ENCODE data around the gene DMWD. TPM values are rescaled to one million over a fixed set of nuclear protein-coding genes. Genes with fewer than 3 reads are reported as not detected.

Gene DMWD
- total RNA-seq, 1 experiment from 2014 or later: 57.5 TPM

DNA sequence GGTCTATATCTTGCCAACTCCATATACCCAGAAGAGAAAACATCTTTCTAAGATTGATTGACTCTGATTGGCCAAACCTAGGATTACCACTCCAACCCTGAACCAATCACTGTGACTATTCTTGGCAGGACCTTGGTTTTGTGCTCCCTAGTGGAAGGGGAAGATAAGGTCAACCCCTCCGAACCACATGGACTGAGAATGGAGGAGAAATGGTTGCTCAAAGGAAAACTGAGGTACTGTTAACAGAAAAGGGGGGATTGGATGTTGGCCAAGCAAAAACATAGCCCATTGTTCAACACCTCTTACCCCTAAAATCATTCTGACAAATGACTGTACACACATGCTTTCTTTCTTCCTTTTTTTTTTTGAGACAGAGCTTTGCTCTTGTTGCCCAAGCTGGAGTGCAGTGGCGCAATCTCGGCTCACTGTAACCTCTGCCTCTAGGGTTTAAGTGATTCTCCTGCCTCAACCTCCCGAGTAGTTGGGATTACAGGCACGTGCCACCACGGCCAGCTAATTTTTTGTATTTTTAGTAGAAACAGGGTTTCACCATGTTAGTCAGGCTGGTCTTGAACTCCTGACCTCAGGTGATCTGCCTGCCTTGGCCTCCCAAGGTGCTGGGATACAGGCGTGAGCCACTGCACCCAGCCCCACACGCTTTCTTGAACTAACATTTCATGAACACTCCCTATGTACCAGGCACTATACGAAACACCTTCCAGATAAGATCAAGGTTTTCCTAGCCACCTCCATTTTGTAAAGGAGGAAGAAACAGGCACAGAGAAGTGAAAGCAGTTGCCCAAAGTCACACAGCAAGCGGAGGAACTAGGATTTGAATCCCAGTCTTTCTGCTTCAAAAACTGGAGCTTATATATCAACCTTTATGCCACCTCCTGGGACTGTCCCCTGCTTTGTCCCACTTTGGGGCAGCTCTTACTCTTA lies 52.9 kb downstream of the DMWD start:
- no peaks in the 10 kb centered on the region for H3K4me1 Mint-ChIP-seq (ENCODE audit: insufficient read depth, unreplicated experiment)
- BruUV-seq (replicated peaks): no TSS peak
- H3K4me3 Mint-ChIP-seq (ENCODE audit: unreplicated experiment): no peak overlapping the region
- DNase-seq (ENCODE audit: unreplicated experiment): no peak
- no peaks in the 10 kb centered on the region for H3K9me3 Mint-ChIP-seq (ENCODE audit: unreplicated experiment)
- ChIA-PET POLR2A (interaction anchor here (0.6 to 1.2 kb wide), 4 partner anchors 9 to 30 kb away, joined by 3 read pairs; partner anchors contain the start of genes FBXO46 and SIX5), CTCF (interaction anchor here (0.6 to 0.7 kb wide), 3 partner anchors 9 to 47 kb away, joined by 3 read pairs; partner anchors contain the start of gene QPCTL)
- no peak overlapping the region for H3K27ac Mint-ChIP-seq (ENCODE audit: low read depth, unreplicated experiment)
- H3K27me3 Mint-ChIP-seq (ENCODE audit: insufficient read depth, unreplicated experiment): no peaks in the 10 kb centered on the region
- intact Hi-C loops (cut with micrococcal nuclease): no loop called here
- H3K36me3 Mint-ChIP-seq (ENCODE audit: insufficient read depth, unreplicated experiment): peaks cover 6% of the 10 kb centered on the region
- TF ChIP-seq, protein P1, sequence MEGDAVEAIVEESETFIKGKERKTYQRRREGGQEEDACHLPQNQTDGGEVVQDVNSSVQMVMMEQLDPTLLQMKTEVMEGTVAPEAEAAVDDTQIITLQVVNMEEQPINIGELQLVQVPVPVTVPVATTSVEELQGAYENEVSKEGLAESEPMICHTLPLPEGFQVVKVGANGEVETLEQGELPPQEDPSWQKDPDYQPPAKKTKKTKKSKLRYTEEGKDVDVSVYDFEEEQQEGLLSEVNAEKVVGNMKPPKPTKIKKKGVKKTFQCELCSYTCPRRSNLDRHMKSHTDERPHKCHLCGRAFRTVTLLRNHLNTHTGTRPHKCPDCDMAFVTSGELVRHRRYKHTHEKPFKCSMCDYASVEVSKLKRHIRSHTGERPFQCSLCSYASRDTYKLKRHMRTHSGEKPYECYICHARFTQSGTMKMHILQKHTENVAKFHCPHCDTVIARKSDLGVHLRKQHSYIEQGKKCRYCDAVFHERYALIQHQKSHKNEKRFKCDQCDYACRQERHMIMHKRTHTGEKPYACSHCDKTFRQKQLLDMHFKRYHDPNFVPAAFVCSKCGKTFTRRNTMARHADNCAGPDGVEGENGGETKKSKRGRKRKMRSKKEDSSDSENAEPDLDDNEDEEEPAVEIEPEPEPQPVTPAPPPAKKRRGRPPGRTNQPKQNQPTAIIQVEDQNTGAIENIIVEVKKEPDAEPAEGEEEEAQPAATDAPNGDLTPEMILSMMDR (IDR thresholded peaks at IDR 0.05; ENCODE audit: unreplicated experiment): no peak

DNA sequence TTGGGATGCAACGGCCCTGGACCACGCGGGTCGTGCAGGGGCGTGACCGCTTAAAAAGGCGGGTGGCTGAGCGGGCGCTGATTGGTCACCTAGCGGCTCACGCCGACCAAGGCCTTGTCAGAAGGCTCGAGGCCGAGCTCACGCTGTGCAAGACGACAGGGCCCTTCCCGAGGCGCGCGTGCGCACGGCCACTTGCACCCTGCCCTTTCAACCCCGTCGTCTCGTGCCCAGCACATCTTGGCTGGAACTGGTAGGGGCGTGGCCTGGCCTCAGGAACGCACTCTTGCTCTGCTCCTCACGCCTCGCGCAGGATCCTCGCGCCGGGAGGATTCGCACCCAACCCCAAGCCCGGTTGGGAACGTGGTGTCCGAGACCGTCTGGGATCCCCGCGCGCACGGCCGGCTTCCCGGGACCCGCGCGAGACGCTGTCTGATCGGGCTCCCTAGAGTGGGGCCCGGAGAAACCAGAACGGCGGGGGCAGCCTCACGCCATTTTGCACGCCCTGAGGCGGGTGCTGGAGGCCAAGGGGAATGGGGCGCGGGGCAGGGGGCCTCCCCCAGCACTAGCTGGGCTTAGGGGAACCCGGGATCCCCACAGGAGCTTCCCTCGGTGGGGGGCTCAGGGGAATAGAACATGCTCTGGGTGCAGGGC lies 59.4 kb downstream of the DMWD start, which contains the start of gene MEIOSIN:
Gene MEIOSIN (plus strand): TSS at position 280 of the 651 bp plus-strand sequence. CDS start 1,938 bp downstream, outside the sequence.
- Mint-ChIP-seq H3K9me3 (ENCODE audit: unreplicated experiment) (no peaks in the 10 kb centered on the region), H3K4me3 (ENCODE audit: unreplicated experiment) (no peak within 1 kb of the TSS), H3K4me1 (ENCODE audit: insufficient read depth, unreplicated experiment) (peaks cover 8% of the 10 kb centered on the region), H3K36me3 (ENCODE audit: insufficient read depth, unreplicated experiment) (peaks cover 12% of the 10 kb centered on the region), H3K27ac (ENCODE audit: low read depth, unreplicated experiment) (no peak within 1 kb of the TSS), H3K27me3 (ENCODE audit: insufficient read depth, unreplicated experiment) (no peaks in the 10 kb centered on the region)
- no peak for DNase-seq (ENCODE audit: unreplicated experiment)
- TF ChIP-seq, protein P1 (IDR thresholded peaks at IDR 0.05; ENCODE audit: unreplicated experiment): no peak
- intact Hi-C loops (cut with micrococcal nuclease): no loop called here
- BruUV-seq (replicated peaks): no TSS peak
- POLR2A ChIA-PET: interaction anchor here (0.8 to 1.4 kb wide), 4 partner anchors 16 to 37 kb away, joined by 3 to 5 read pairs (median 4); no protein-coding TSS in a partner anchor
- CTCF ChIA-PET: no interaction called here

Other genes starting within 250 kb of the DMWD start
- gene OPA3, start 208.0 kb downstream of the DMWD start, total RNA-seq (2022): 16.8 and 17.3 TPM in 2 replicates
- not detected in 2 replicates for gene GPR4, start 190.6 kb downstream of the DMWD start, total RNA-seq (2022)
- gene EML2, start 153.4 kb downstream of the DMWD start, total RNA-seq (2022): 110 and 137 TPM in 2 replicates
- not detected in 2 replicates for gene GIPR, start 124.6 kb downstream of the DMWD start, total RNA-seq (2022)
- gene SNRPD2, start 100.9 kb downstream of the DMWD start, total RNA-seq (2022): 406 and 472 TPM in 2 replicates
- gene QPCTL, start 100.2 kb downstream of the DMWD start, total RNA-seq (2022): 14.9 and 17.3 TPM in 2 replicates
- gene FBXO46, start 61.9 kb downstream of the DMWD start, total RNA-seq (2022): 13.6 and 15.0 TPM in 2 replicates
- gene MEIOSIN, start 59.4 kb downstream of the DMWD start, total RNA-seq (2022): not detected in 2 replicates
- 17.3 and 19.6 TPM in 2 replicates for gene SIX5, start 23.6 kb downstream of the DMWD start, total RNA-seq (2022)
- gene DMPK, start 10.4 kb downstream of the DMWD start, total RNA-seq (2022): 40.5 and 52.4 TPM in 2 replicates
- gene RSPH6A, start 22.5 kb upstream of the DMWD start, total RNA-seq (2022): 0.21 and 0.29 TPM in 2 replicates
- gene SYMPK, start 70.3 kb upstream of the DMWD start, total RNA-seq (2022): 77.4 and 86.2 TPM in 2 replicates
- not detected in 2 replicates for gene FOXA3, start 71.5 kb upstream of the DMWD start, total RNA-seq (2022)
- gene IRF2BP1, start 93.3 kb upstream of the DMWD start, total RNA-seq (2022): 14.7 and 18.1 TPM in 2 replicates
- 5.5 and 7.0 TPM in 2 replicates for gene MYPOP, start 109.8 kb upstream of the DMWD start, total RNA-seq (2022)
- not detected in 2 replicates for gene NANOS2, start 121.9 kb upstream of the DMWD start, total RNA-seq (2022)
- gene NOVA2, start 181.0 kb upstream of the DMWD start, total RNA-seq (2022): not detected in 2 replicates
- 17.5 and 18.9 TPM in 2 replicates for gene CCDC61, start 202.6 kb upstream of the DMWD start, total RNA-seq (2022)
- not detected in 2 replicates for gene PGLYRP1, start 230.2 kb upstream of the DMWD start, total RNA-seq (2022)
- 0.54 TPM in 1 of 2 replicates, not detected in the other for gene IGFL4, start 248.2 kb upstream of the DMWD start, total RNA-seq (2022)